ENCODE data around the gene MAP2. TPM values are rescaled to one million over a fixed set of nuclear protein-coding genes. Genes with fewer than 3 reads are reported as not detected.

Gene MAP2
- total and polyA plus RNA-seq, 2 of the 8 experiments (the other 6 are each of a cell fraction or from before 2014, with no cell fraction given), result 5.9 to 9.4 TPM

DNA sequence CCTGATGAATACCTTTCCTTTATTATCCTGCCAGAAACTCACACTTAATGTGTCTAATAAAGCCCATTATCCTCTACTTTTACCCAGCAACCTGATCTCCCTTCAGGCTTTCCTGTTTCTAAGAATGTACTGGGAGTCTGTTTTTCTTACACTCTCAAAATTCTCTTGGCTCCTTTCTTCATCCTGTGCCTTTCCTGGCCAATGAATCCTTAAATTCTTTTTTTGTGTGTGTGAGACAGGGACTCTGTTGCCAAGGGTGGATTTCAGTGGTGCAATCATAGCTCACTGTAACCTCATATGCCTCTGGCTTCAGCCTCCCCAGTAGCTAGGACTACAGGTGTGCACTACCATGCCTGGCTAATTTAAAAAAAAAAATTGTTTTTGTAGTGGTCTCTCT lies 72.7 kb downstream of the MAP2 start:
- Histone ChIP-seq H4K91ac (replicated peaks; ENCODE audit: insufficient read length, low read length) (no peak overlapping the region), H4K8ac (ENCODE audit: extremely low read depth, insufficient read depth, low read length) (no peak overlapping the region), H3K79me1 (ENCODE audit: low read depth, low read length) (no peaks in the 10 kb centered on the region), H3K23ac (ENCODE audit: insufficient read length) (no peak overlapping the region), H3K4me1 (replicated peaks in 1 of 4; ENCODE audit: control insufficient read depth in 3 of 4, insufficient read depth in 4 of 4, low read length in 3 of 4) (no peaks in the 10 kb centered on the region), H2BK120ac (replicated peaks; ENCODE audit: low read depth, low read length) (no peak overlapping the region), H2BK12ac (ENCODE audit: low read depth, low read length) (no peak overlapping the region), H4K5ac (ENCODE audit: insufficient read length, low read depth, low read length) (no peak overlapping the region), H3K18ac (ENCODE audit: extremely low read depth, low read length) (no peak overlapping the region), H3K4me3 (ENCODE audit: extremely low read depth in 1 of 4, insufficient read depth in 2 of 4, low read depth in 3 of 4, low read length in 4 of 4) (no peak overlapping the region), H2BK5ac (ENCODE audit: low read depth, low read length) (no peak overlapping the region), H3K9me3 (ENCODE audit: insufficient read depth in 2 of 2, low read depth in 1 of 2, low read length in 1 of 2) (peaks cover 5 to 8% of the 10 kb centered on the region in 2 experiments; a peak in 3 of 4 replicates), H3K36me3 (ENCODE audit: control insufficient read depth in 2 of 4, insufficient read depth in 4 of 4, low read length in 3 of 4) (no peaks in the 10 kb centered on the region), H2BK15ac (ENCODE audit: low read length) (no peak overlapping the region), H3K79me2 (ENCODE audit: control insufficient read depth in 1 of 2, insufficient read depth in 2 of 2, low read length in 2 of 2) (no peaks in the 10 kb centered on the region), H3K27me3 (replicated peaks in 1 of 4; ENCODE audit: control insufficient read depth in 3 of 4, extremely low read depth in 1 of 4, insufficient read depth in 3 of 4, low read length in 3 of 4) (no peaks in the 10 kb centered on the region), H3K9ac (replicated peaks in 1 of 4; ENCODE audit: extremely low read depth in 1 of 4, low read depth in 3 of 4, low read length in 3 of 4) (no peak overlapping the region), H4K20me1 (replicated peaks in 1 of 2; ENCODE audit: control insufficient read depth in 1 of 2, insufficient read depth in 2 of 2, low read length in 2 of 2) (no peaks in the 10 kb centered on the region), H3K14ac (ENCODE audit: insufficient read length) (no peak overlapping the region), H3K27ac (ENCODE audit: low read depth, low read length) (no peak overlapping the region), H3K4ac (replicated peaks; ENCODE audit: insufficient read length, low read depth, low read length) (no peak overlapping the region), H3K4me2 (ENCODE audit: insufficient read depth in 1 of 2, low read depth in 2 of 2, low read length in 2 of 2) (no peak overlapping the region), H2BK20ac (ENCODE audit: low read length) (no peak overlapping the region), H2AK5ac (ENCODE audit: low read depth, low read length) (no peak overlapping the region), H2AFZ (ENCODE audit: low read length) (no peak overlapping the region), H3K23me2 (ENCODE audit: low read depth, low read length) (no peaks in the 10 kb centered on the region), H3K56ac (replicated peaks; ENCODE audit: insufficient read length, low read depth, low read length) (no peak overlapping the region)
- CTCF ChIA-PET (ENCODE audit: partially characterized antibody), result no interaction called here
- POLR2A ChIA-PET (ENCODE audit: partially characterized antibody), result no interaction called here
- no peak for FAIRE-seq
- DNase-seq (ENCODE audit: low read depth in 1 of 2, low spot score in 2 of 2), result no peak
- TF ChIP-seq RAD21 (IDR thresholded peaks at IDR 0.05 in 1 of 2, conservative IDR thresholded peaks at IDR 0.05 in 1 of 2; ENCODE audit: low read depth in 2 of 2, low read length in 2 of 2) (no peak), CREB1 (IDR thresholded peaks at IDR 0.05) (no peak), CTBP2 (IDR thresholded peaks at IDR 0.05; ENCODE audit: borderline replicate concordance, insufficient read depth, insufficient read length, low read length) (no peak), RBBP5 (IDR thresholded peaks at IDR 0.05; ENCODE audit: borderline replicate concordance, low read depth, low read length) (no peak), TAF7 (optimal IDR thresholded peaks at IDR 0.05; ENCODE audit: borderline replicate concordance, low read depth, low read length) (no peak)

All from H1 (cell line).